Right forelimb (tissue), 1 donor: ENCODE measurements around the gene SFXN5.
"Not testable (repeated sequence)": the region's sequence is repeated elsewhere in the genome, so short reads cannot be mapped to it uniquely, and the experiment has no call there.

Experiments
- DNase-seq: peaks from one replicate; pipeline ENCODE4 v3.0.0-alpha.2; 2018

Gene SFXN5

GRCh38 chr2:73076701-73077423, 5.3 kb upstream of the SFXN5 start:
- no peak for DNase-seq

GRCh38 chr2:73075477-73076373, 4.2 kb upstream of the SFXN5 start:
- no peak for DNase-seq

GRCh38 chr2:73074110-73075069, 2.9 kb upstream of the SFXN5 start:
- no peak for DNase-seq

GRCh38 chr2:73072416-73072815, 904 bp upstream of the SFXN5 start:
- DNase-seq = peak; percentile 20

- DNase-seq = peak; percentile 74
Measured at GRCh38 chr2:73072129-73072395, 550 bp upstream of the SFXN5 start.

- DNase-seq = peak; percentile 65
Measured at GRCh38 chr2:73070643-73071359, 711 bp downstream of the SFXN5 start.

GRCh38 chr2:73069855-73070642, 1.5 kb downstream of the SFXN5 start:
- no peak for DNase-seq

GRCh38 chr2:73069041-73069854, 2.3 kb downstream of the SFXN5 start:
- DNase-seq = no peak

- DNase-seq = no peak
Measured at GRCh38 chr2:73068147-73068546, 3.4 kb downstream of the SFXN5 start.

GRCh38 chr2:73067043-73067442, 4.5 kb downstream of the SFXN5 start:
- no peak for DNase-seq

GRCh38 chr2:73065070-73065469, 6.4 kb downstream of the SFXN5 start:
- not testable (repeated sequence) for DNase-seq

- DNase-seq = no peak
Measured at GRCh38 chr2:73063909-73064875, 7.3 kb downstream of the SFXN5 start.

- no peak for DNase-seq
Measured at GRCh38 chr2:73063472-73063871, 8.0 kb downstream of the SFXN5 start.

GRCh38 chr2:73059106-73059505, 12.4 kb downstream of the SFXN5 start:
- no peak for DNase-seq

GRCh38 chr2:73054980-73055379, 16.5 kb downstream of the SFXN5 start:
- DNase-seq = no peak

- no peak for DNase-seq
Measured at GRCh38 chr2:73053316-73054114, 18.0 kb downstream of the SFXN5 start.

GRCh38 chr2:73050121-73050545, 21.4 kb downstream of the SFXN5 start:
- no peak for DNase-seq
